HepG2 (cell line): Measurements from ENCODE around the gene SYNE3. TPM values are rescaled to one million over a fixed set of nuclear protein-coding genes. Genes with fewer than 3 reads are reported as not detected.

Experiments
- ETV5 ChIP-seq: IDR thresholded peaks from 2 replicates; pipeline ENCODE4 v1.6.1; 2018; ENCODE audit warnings: missing biosample characterization, missing genetic modification reagents, inconsistent platforms, borderline replicate concordance
- GPBP1L1 ChIP-seq: sonication (generic); formaldehyde crosslinking; IDR thresholded peaks from 2 replicates; pipeline ENCODE4 v1.5.0; 2020; ENCODE audit warnings: mild to moderate bottlenecking, missing genetic modification reagents
- KDM6A ChIP-seq: IDR thresholded peaks from 2 replicates; pipeline ENCODE4 v1.6.1; 2016; ENCODE audit warnings: low read depth
- MTA3 ChIP-seq: sonication (generic); formaldehyde crosslinking; IDR thresholded peaks from 2 replicates; pipeline ENCODE4 v1.4.0; 2020; ENCODE audit warnings: missing genetic modification reagents
- NR3C1 ChIP-seq: sonication (generic); formaldehyde crosslinking; IDR thresholded peaks from 2 replicates; pipeline ENCODE4 v1.4.0; 2020; ENCODE audit warnings: missing genetic modification reagents
- POLR2A ChIP-seq, 2 experiments: IDR thresholded peaks; 2 replicates each; pipeline ENCODE4 v1.6.1; 2011; ENCODE audit warnings: low read depth in 2 of 2, low read length in 2 of 2, mild to moderate bottlenecking in 1 of 2, moderate library complexity in 1 of 2; ENCODE audit not compliant: insufficient read depth in 1 of 2
- RBFOX2 ChIP-seq: fragments of 200-400 bp; formaldehyde crosslinking; IDR thresholded peaks from 2 replicates; pipeline ENCODE4 v1.6.1; 2017; ENCODE audit warnings: low read depth, mild to moderate bottlenecking, low read length
- RBM39 ChIP-seq: fragments of 200-400 bp; formaldehyde crosslinking; IDR thresholded peaks from one replicate; pipeline ENCODE4 v1.6.1; 2018; ENCODE audit warnings: antibody characterized with exemption, mild to moderate bottlenecking, low read depth, low read length; ENCODE audit not compliant: poor library complexity, severe bottlenecking
- RFXAP ChIP-seq: sonication (generic); formaldehyde crosslinking; IDR thresholded peaks from 2 replicates; pipeline ENCODE4 v1.4.0; 2020; ENCODE audit warnings: missing genetic modification reagents, borderline replicate concordance
- SOX6 ChIP-seq, 2 experiments: fragments of 450-650 bp in 1 of 2; sonication (generic) in 1 of 2; formaldehyde crosslinking in 1 of 2; IDR thresholded peaks; 2 replicates each; pipeline versions ENCODE4 v1.4.0 to v1.6.1; 2017 to 2020; ENCODE audit warnings: antibody characterized with exemption in 1 of 2, mild to moderate bottlenecking in 1 of 2, missing genetic modification reagents in 1 of 2
- THAP7 ChIP-seq: sonication (generic); formaldehyde crosslinking; IDR thresholded peaks from 2 replicates; pipeline ENCODE4 v1.8.1; 2023; ENCODE audit warnings: mild to moderate bottlenecking, missing genetic modification reagents
- UBTF ChIP-seq: sonication (generic); formaldehyde crosslinking; IDR thresholded peaks from 2 replicates; pipeline ENCODE4 v1.4.0; 2020; ENCODE audit warnings: mild to moderate bottlenecking, missing genetic modification reagents
- XBP1 ChIP-seq: sonication (generic); formaldehyde crosslinking; IDR thresholded peaks from 2 replicates; pipeline ENCODE4 v1.5.0; 2020; ENCODE audit warnings: missing genetic modification reagents
- ZNF101 ChIP-seq: sonication (generic); formaldehyde crosslinking; IDR thresholded peaks from 2 replicates; pipeline ENCODE4 v1.4.0; 2020; ENCODE audit warnings: mild to moderate bottlenecking, low read depth, missing genetic modification reagents, borderline replicate concordance
- ZNF263 ChIP-seq: sonication (generic); formaldehyde crosslinking; IDR thresholded peaks from 2 replicates; pipeline ENCODE4 v1.4.0; 2020; ENCODE audit warnings: missing genetic modification reagents
- ZNF264 ChIP-seq: sonication (generic); formaldehyde crosslinking; IDR thresholded peaks from 2 replicates; pipeline ENCODE4 v1.4.0; 2020; ENCODE audit warnings: missing genetic modification reagents
- ZNF274 ChIP-seq: sonication (generic); formaldehyde crosslinking; IDR thresholded peaks from 2 replicates; pipeline ENCODE4 v1.5.1; 2020; ENCODE audit warnings: mild to moderate bottlenecking, missing genetic modification reagents
- ZNF563 ChIP-seq: sonication (generic); formaldehyde crosslinking; IDR thresholded peaks from 2 replicates; pipeline ENCODE4 v1.8.0; 2022; ENCODE audit warnings: mild to moderate bottlenecking, moderate library complexity, missing genetic modification reagents
- ZNF7 ChIP-seq: IDR thresholded peaks from 2 replicates; pipeline ENCODE4 v1.6.1; 2016; ENCODE audit warnings: missing biosample characterization, missing genetic modification reagents
- ZNF770 ChIP-seq: sonication (generic); formaldehyde crosslinking; IDR thresholded peaks from 2 replicates; pipeline ENCODE4 v1.5.0; 2020; ENCODE audit warnings: mild to moderate bottlenecking, missing genetic modification reagents
- ZNF776 ChIP-seq: sonication (generic); formaldehyde crosslinking; IDR thresholded peaks from 2 replicates; pipeline ENCODE4 v1.4.0; 2020; ENCODE audit warnings: mild to moderate bottlenecking, missing genetic modification reagents
- polyA plus RNA-seq, 8 experiments: library from polyadenylated mRNA; depleted of rRNA in 3 of 8; stranded (reverse) in 7 of 8; unstranded in 1 of 8; fragments of >200 nt; fragmentation: Illumina TruSeq in 4 of 8; extraction: Trizol in 4 of 8; gene quantifications; 2 replicates each; pipeline versions ENCODE4 v1.2.1 to v1.2.3, GENCODE V29; 2011 to 2016; ENCODE audit warnings: low read depth in 4 of 8, missing spikeins in 1 of 8, mixed read lengths in 1 of 8; ENCODE audit not compliant: insufficient read depth in 1 of 8
- total RNA-seq, 5 experiments: library from RNA; depleted of rRNA; stranded (reverse); fragments of >200 nt; fragmentation: Illumina TruSeq; extraction: Trizol; gene quantifications; 2 replicates each; pipeline ENCODE4 v1.2.3, GENCODE V29; 2016; ENCODE audit warnings: low read depth in 1 of 5

Gene SYNE3
- total and polyA plus RNA-seq, 2 of the 13 experiments (the other 11 are each of a cell fraction or from before 2014, with no cell fraction given), result 7.8 to 8.0 TPM

- TF ChIP-seq THAP7 (CRISPR knock-in tag), result no peak
- no peak for TF ChIP-seq ZNF264 (CRISPR knock-in tag)
- no peak for TF ChIP-seq ZNF563 (CRISPR knock-in tag)
- no peak for TF ChIP-seq KDM6A (CRISPR knock-in tag)
- no peak for TF ChIP-seq XBP1 (CRISPR knock-in tag)
- no peak for TF ChIP-seq GPBP1L1 (CRISPR knock-in tag)
- TF ChIP-seq ZNF770 (CRISPR knock-in tag), result no peak
- no peak for TF ChIP-seq POLR2A (IDR thresholded peaks at IDR 0.05; ENCODE audit: insufficient read depth in 1 of 2, low read depth in 2 of 2, low read length in 2 of 2)
- 0 out of 2 replicates have a peak, but pooled peaks have one; percentile 27 for TF ChIP-seq ZNF274
- no peak for TF ChIP-seq NR3C1 (CRISPR knock-in tag)
- TF ChIP-seq ZNF7 (CRISPR knock-in tag), result peak; percentile 53; the same call in 1 of the 2 replicates
- TF ChIP-seq RBFOX2, result 0 out of 2 replicates have a peak, but pooled peaks have one; percentile 30
- TF ChIP-seq UBTF (CRISPR knock-in tag), result peak; percentile 55; the same call in 1 of the 2 replicates
- no peak for TF ChIP-seq MTA3 (CRISPR knock-in tag)
- TF ChIP-seq ETV5, result no peak
- no peak for TF ChIP-seq SOX6 (IDR thresholded peaks at IDR 0.05)
- TF ChIP-seq SOX6 (CRISPR knock-in tag; IDR thresholded peaks at IDR 0.05), result peak; percentile 71
- TF ChIP-seq ZNF776, result no peak
- TF ChIP-seq ZNF263 (CRISPR knock-in tag), result peak; percentile 68; the same call in 1 of the 2 replicates
- TF ChIP-seq ZNF101 (CRISPR knock-in tag), result no peak
- TF ChIP-seq RBM39, result no peak
- no peak for TF ChIP-seq RFXAP
These were observed 16.2 kb downstream of the SYNE3 start (continued) for GRCh38 chr14:95500201-95500681.
